Right lobe of liver (tissue), 6 donors: ENCODE results near the gene IFT52. TPM values are rescaled to one million over a fixed set of nuclear protein-coding genes. Genes with fewer than 3 reads are reported as not detected.

Experiments used
- ATAC-seq, 4 donors: fragments of 200-7000 bp; cut with Tn5 transposase; one replicate each; pipeline ENCODE4 v1.9.1; 2020; ENCODE audit warnings: mild to moderate bottlenecking in 4 of 4, moderate library complexity in 4 of 4
- DNase-seq, 3 donors: peaks; one replicate each; pipeline ENCODE4 v3.0.0-alpha.2; 2020
- H3K27ac ChIP-seq, 3 donors: fragments of 200-600 bp; one replicate each; pipeline ENCODE4 v1.8.0; 2022
- H3K27me3 ChIP-seq, 2 donors: fragments of 200-600 bp; one replicate each; pipeline ENCODE4 v1.8.0; 2022
- H3K36me3 ChIP-seq, 4 donors: fragments of 200-600 bp; sonication (generic) in 1 of 4; one replicate each; pipeline versions ENCODE4 v1.5.1 to v1.8.0; 2017 to 2022; ENCODE audit warnings: control low read depth in 1 of 4
- H3K4me1 ChIP-seq, 4 donors: fragments of 200-600 bp; sonication (generic) in 1 of 4; one replicate each; pipeline versions ENCODE4 v1.5.1 to v1.8.0; 2017 to 2022; ENCODE audit warnings: control low read depth in 1 of 4
- H3K4me3 ChIP-seq, 3 donors: fragments of 200-600 bp; one replicate each; pipeline ENCODE4 v1.8.0; 2022
- H3K9me3 ChIP-seq, 4 donors: fragments of 200-600 bp; sonication (generic) in 1 of 4; one replicate each; pipeline versions ENCODE4 v1.5.1 to v1.8.0; 2017 to 2022; ENCODE audit warnings: control low read depth in 1 of 4
- CTCF ChIP-seq, 4 donors: fragments of 200-600 bp in 3 of 4; fragments of 450-650 bp in 1 of 4; IDR thresholded peaks; one replicate each; pipeline versions ENCODE4 v1.5.1 to v1.8.0; 2016 to 2022; ENCODE audit warnings: antibody characterized with exemption in 4 of 4, mild to moderate bottlenecking in 2 of 4
- POLR2A ChIP-seq: fragments of 450-650 bp; IDR thresholded peaks from one replicate; pipeline ENCODE4 v1.6.1; 2017; ENCODE audit warnings: antibody characterized with exemption, mild to moderate bottlenecking
- WGBS: methylation state at CpG from one replicate; pipeline ENCODE4 v1.1.6; 2018; ENCODE audit warnings: low coverage, low lambda C conversion rate; ENCODE audit not compliant: insufficient coverage; ENCODE audit errors: missing lambda C conversion rate; 5-methylcytosine and 5-hydroxymethylcytosine counted together
- intact Hi-C, 2 donors: fragments of 100-400 bp; cut with DNase I; formaldehyde crosslinking; loops; one replicate each; pipeline versions ENCODE4 v1.11.2 to v1.14.1; 2022
- total RNA-seq, 6 experiments: library from RNA; depleted of rRNA in 2 of 6; stranded (reverse); fragments of >200 nt in 2 of 6; fragmentation: NEBNext Ultra II Directional in 3 of 6; extraction: Animal tissue kit (Norgen Biotek cat#: 25700) in 3 of 6; gene quantifications; one replicate each; pipeline versions ENCODE4 v1.1.0 to v1.2.4, GENCODE V29; 2016 to 2023
- donor health status: DM: no; HTN: yes; CAD: no.
- donor health status: DM: no; HTN: no; CAD: no.
- donor health status: DM: no; HTN: no; CAD: no.
- donor health status: DM: no; HTN: yes; CAD: no.
- donor health status: DM: no; HTN: yes; CAD: no.

IFT52 gene
- total RNA-seq, 6 experiments from 2014 or later, result 3.4 to 6.0 (median 4.1) TPM

- DNase-seq (no peak), ATAC-seq (no peak)
- TF ChIP-seq POLR2A, result no peak
- TF ChIP-seq CTCF (IDR thresholded peaks at IDR 0.05), result no peak
- 79% methylated on average over 7 of the region's 9 CpGs for WGBS
- Histone ChIP-seq H3K27me3 (no peaks in the 10 kb centered on the region), H3K9me3 (no peaks in the 10 kb centered on the region), H3K27ac (no peak overlapping the region), H3K4me1 (no peaks in the 10 kb centered on the region), H3K4me3 (no peak overlapping the region), H3K36me3 (no peaks in the 10 kb centered on the region)
- intact Hi-C loops, result loop anchor here in 1 of 2 donors (10.0 kb wide), 1 partner anchor 148 kb away; no protein-coding TSS in a partner anchor
Measured at GRCh38 chr20:43682446-43682845, 91.7 kb downstream of the IFT52 start.

- DNase-seq (no peak), ATAC-seq (no peak)
Measured at GRCh38 chr20:43686820-43687219, 96.1 kb downstream of the IFT52 start.

GRCh38 chr20:43689165-43689564 lies 98.4 kb downstream of the IFT52 start:
- Histone ChIP-seq H3K36me3 (no peaks in the 10 kb centered on the region), H3K9me3 (no peaks in the 10 kb centered on the region), H3K4me3 (no peak overlapping the region), H3K4me1 (no peaks in the 10 kb centered on the region), H3K27ac (no peak overlapping the region), H3K27me3 (no peaks in the 10 kb centered on the region)
- ATAC-seq (no peak), DNase-seq (no peak)
- 76% methylated on average over 3 of the region's 4 CpGs for WGBS
- intact Hi-C loops, result loop anchor here in 1 of 2 donors (10.0 kb wide), 1 partner anchor 154 kb away; no protein-coding TSS in a partner anchor
- TF ChIP-seq POLR2A (no peak), CTCF (IDR thresholded peaks at IDR 0.05) (no peak)

More at GRCh38 chr20:43686820-43687219, 96.1 kb downstream of the IFT52 start:
- no peaks in the 10 kb centered on the region for H3K27me3 ChIP-seq
- TF ChIP-seq POLR2A, result no peak
- TF ChIP-seq CTCF (IDR thresholded peaks at IDR 0.05), result no peak
- intact Hi-C loops, result loop anchor here in 1 of 2 donors (10.0 kb wide), 1 partner anchor 152 kb away; no protein-coding TSS in a partner anchor
- no CpG with 5 or more reads among the region's 13 CpGs for WGBS
- H3K9me3 ChIP-seq, result no peaks in the 10 kb centered on the region
- no peak overlapping the region for H3K27ac ChIP-seq
- no peaks in the 10 kb centered on the region for H3K4me1 ChIP-seq
- H3K36me3 ChIP-seq, result no peaks in the 10 kb centered on the region
- H3K4me3 ChIP-seq, result no peak overlapping the region

- Histone ChIP-seq H3K27ac (no peak overlapping the region), H3K27me3 (no peaks in the 10 kb centered on the region), H3K4me1 (no peaks in the 10 kb centered on the region), H3K4me3 (no peak overlapping the region), H3K36me3 (no peaks in the 10 kb centered on the region), H3K9me3 (no peaks in the 10 kb centered on the region)
- WGBS, result 84% methylated on average over 8 of the region's 9 CpGs
- intact Hi-C loops, result loop anchor here in 1 of 2 donors (10.0 kb wide), 1 partner anchor 156 kb away; no protein-coding TSS in a partner anchor
- ATAC-seq, result no peak
- DNase-seq, result no peak
- TF ChIP-seq CTCF (IDR thresholded peaks at IDR 0.05) (no peak), POLR2A (no peak)
Measured at GRCh38 chr20:43690943-43691598, 100.3 kb downstream of the IFT52 start.
